Amygdala (tissue), 56 donors: Measurements from ENCODE around the gene CERK.
"Not testable (repeated sequence)": the region's sequence is repeated elsewhere in the genome, so short reads cannot be mapped to it uniquely, and the experiment has no call there.

Experiments
- DNase-seq, 56 donors: peaks; one replicate each; lab custom pipeline; 2025; lab: John Stamatoyannopoulos, UW

The CERK gene, protein sequence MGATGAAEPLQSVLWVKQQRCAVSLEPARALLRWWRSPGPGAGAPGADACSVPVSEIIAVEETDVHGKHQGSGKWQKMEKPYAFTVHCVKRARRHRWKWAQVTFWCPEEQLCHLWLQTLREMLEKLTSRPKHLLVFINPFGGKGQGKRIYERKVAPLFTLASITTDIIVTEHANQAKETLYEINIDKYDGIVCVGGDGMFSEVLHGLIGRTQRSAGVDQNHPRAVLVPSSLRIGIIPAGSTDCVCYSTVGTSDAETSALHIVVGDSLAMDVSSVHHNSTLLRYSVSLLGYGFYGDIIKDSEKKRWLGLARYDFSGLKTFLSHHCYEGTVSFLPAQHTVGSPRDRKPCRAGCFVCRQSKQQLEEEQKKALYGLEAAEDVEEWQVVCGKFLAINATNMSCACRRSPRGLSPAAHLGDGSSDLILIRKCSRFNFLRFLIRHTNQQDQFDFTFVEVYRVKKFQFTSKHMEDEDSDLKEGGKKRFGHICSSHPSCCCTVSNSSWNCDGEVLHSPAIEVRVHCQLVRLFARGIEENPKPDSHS

DNA sequence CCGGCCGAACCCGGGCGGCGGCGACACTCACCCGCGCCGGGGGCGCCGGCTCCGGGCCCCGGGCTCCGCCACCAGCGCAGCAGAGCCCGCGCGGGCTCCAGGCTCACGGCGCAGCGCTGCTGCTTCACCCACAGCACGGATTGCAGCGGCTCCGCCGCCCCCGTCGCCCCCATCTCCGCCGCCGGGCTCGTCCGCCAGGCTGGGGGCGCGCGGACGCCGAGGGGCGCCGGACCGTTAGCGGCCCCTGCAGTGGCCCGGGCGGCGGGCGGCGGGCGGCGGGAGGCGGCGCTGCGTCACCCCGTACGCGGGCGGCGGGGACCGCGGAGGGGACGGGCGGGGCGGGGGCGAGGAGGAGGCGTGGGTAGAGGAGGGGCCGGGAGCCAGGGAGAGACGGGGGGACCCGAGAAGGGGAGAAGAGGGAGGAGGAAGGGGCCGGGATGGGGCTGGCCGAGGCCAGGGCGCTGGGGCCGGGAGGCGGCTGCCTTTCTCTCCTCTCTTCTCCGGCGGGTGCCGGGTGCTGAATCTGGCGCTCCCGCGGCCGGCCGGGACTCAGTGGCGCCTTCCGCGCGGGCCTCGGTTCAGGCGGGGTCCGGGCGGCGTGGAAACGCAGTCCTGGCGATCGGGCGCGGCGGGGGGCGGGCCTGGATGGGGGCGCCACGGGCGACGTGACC is at the start of gene CERK:
Gene CERK, minus strand, starts transcription at position 277 of the 671 bp plus-strand sequence. Its CDS starts 104 bp downstream, at position 173.
- DNase-seq, result peak in 48 of 56 donors; percentile 19 to 81 (median 64)

DNA sequence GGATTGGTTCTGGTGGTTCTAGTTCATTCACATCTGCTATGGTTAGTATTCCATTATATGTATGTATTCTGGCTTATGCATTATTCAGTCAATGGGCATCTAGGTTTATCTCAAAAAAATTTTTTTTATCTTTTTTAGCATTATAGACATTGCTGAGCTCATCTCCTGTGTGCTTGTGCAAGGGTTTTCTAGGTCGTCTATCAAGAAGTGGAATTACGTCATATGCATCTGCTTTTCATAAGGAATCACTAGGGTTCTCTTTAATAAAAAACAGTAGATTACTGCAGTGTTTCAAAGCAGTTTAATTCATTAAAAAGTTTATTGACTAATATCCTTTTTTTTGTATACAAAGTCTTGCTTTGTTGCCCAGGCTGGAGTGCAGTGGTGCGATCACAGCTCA is 45.7 kb upstream of the CERK start:
- DNase-seq, result no peak

DNA sequence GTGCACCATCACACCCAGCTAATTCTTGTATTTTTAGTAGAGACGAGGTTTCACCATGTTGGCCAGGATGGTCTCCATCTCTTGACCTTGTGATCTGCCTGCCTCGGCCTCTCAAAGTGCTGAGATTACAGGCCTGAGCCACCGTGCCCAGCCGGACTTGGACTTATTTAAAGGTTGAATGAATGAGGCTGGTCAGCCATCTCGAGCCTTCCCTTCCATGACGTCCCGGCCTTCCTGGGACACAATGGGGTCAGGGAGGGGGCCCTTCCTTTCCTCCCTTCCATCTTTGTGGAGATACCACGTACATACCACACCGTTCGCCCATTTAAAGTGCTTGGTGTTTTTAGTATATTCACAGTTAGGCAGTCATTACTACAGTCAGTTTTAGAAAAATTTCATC is 44.1 kb upstream of the CERK start:
- not testable (repeated sequence) for DNase-seq

DNA sequence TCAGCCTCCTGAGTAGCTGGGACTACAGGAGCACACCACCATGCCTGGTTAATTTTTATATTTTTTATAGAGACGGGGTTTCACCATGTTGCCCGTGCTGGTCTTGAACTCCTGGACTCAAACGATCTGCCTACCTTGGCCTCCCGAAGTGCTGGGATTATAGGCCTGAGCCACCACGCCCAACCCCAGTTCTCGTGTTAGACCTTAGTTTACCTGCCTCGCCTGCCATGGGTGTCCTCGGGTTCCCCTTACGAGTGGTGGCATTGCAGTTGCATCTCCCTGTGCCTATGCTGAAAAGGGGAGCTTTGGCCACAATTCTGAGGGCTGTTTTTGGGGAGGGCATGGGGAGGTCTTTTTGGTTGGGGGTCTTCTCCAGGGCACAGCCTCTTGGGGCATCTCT is 43.2 kb upstream of the CERK start:
- no peak for DNase-seq

DNA sequence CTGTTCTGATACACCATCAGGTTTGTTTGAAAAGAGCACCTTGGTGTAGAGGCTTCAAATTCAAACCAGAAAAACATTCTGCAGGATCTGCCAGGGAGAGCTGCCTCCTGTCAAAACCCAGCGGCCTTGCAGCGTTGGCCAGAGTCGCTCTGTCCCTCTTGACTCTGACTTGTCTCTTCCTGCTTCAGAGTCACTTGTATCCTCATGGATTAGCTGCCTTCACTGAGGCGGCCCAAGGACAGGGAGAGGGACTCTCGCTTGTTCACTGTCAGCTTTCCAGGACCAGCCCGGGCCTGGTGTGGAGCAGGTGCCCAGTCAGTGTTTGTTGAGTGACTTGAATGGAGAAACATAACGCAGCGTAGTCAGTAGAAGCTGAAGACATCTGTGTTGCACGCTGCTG is 42.4 kb upstream of the CERK start:
- DNase-seq, result no peak

DNA sequence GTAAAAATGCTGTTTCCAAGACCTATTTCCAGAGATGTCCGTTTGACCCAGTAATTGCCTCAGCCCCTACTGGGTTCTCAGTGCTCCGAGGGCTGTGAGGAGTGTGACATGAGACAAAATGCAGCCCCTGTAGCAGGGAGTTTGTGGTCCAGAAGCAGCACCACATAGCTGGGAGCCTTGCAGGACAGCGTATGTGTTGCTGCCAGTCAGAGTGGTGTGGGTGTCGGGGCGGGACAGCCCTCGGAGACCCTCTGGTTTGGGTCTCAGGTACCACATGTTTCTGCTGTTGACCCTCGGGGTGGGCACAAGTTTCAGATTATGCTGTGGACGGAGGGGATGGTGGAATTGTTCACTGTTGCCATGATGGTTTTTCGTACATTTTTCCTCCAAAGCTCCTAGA is 41.6 kb upstream of the CERK start:
- DNase-seq, result no peak

DNA sequence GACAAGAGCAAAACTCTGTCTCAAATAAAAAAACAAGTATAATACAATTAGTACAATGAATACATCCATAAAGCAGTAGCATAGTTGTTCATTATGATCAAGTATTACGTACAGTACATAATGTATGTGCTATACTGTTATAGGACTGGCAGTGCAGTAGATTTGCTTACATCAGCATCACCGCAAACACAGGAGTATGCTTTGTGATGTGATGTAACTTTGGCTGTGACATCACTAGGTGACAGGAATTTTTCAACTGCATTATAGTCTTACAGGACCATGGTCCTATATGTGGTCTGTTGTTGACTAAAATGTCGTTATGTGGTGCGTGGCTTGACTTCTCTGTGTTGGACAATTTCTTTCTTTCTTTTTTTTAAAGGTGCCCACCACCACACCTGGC is 41.0 kb upstream of the CERK start:
- DNase-seq, result no peak

DNA sequence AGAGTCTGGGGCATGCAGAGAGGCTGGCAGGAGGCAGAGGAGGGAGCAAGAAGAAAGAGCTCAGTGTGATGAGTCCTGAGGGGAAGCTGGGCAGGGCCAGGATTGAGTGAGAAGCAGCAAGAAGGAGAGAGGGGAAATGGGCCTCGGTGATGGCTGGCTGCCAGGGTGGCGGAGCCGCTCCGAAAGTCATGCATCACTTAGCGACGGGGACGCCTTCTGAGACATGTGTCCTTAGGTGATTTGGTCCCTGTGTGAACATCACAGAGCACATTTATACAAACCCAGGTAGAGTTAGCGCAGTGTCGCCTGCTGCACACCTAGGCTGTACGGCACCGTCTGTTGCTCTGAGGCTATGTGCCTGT is 39.5 kb upstream of the CERK start:
- DNase-seq, result peak in 18 of 56 donors; percentile 16 to 71 (median 44)

DNA sequence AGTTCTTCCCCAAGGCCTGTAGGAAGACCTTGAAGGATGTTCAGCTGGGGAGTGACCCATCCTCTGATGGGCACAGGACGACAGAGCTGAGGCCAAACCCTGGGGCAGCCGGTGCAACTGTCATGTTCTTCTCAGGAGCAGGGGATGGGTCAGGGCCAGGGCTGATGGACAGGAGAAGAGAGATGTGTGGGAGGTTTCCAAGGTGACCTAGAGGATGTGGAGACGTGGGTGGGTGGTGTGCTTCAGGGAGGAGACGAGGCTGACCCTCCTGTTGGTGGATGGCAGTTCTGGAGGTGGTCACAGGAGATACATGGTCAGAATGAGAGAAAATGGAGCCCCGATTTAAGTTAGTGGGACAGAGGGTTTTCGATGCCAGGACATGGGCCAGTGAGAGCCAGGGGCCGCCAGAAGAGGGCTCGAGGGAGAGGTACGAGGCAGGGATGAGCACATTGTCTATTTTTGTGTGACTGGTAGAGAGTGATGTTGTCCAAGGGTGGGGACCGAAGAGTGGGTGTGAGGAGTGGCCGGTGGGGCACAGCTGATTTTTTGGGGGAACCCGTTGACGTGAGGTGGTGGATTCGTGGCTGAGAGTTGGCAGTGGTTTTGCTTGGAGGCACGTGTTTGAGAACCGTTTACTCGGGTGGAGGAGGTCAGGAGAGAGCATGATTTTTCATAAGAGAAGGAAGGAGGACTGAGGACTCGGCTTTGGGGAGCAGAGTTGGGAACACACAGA is 39.0 kb upstream of the CERK start:
- no peak for DNase-seq

DNA sequence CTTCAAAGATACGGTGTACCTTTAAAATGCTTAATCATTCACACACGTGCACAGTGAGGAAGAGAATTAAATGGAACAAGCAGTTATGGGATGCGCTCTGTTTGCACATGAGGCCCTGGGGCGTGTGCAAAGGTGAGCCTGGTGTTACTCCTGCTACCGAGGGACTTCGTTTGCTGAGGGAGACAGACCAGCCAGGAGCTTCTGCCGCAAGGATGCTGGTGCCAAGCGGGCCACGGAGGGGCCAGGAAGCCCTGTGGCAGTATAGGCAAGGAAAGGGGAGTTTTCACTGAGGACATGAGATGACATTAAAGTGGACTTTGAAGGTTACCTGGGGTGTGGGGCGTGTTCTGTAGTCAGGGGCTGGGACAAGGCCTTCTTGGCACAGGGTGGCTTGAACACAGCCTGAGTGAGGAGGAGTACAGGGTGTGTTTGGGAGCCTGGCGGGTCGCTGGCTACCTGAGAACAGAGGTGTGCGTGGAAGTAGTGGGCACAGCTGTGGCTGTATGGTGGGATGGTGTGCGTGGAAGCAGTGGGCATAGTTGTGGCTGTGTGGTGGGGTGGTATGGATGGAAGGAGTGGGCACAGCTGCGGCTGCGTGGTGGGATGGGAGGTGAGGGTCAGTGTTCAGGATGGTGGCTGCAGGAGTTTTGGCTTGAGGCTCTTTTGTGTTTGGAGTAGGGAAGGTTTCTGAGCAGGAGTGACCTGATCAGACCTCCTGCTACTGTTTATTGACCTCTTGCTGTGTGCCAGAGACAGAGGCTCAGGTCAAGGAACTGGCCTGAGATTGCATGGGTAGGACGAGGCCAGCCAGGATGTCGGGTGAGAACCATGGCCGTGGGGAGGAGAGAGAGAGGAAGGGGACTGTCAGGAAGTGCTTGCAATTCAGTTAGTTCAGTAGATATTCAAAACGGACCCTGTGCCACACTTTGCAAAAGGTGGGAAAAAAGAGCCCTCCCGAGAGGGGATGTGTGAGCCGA is 38.1 kb upstream of the CERK start:
- no peak for DNase-seq

DNA sequence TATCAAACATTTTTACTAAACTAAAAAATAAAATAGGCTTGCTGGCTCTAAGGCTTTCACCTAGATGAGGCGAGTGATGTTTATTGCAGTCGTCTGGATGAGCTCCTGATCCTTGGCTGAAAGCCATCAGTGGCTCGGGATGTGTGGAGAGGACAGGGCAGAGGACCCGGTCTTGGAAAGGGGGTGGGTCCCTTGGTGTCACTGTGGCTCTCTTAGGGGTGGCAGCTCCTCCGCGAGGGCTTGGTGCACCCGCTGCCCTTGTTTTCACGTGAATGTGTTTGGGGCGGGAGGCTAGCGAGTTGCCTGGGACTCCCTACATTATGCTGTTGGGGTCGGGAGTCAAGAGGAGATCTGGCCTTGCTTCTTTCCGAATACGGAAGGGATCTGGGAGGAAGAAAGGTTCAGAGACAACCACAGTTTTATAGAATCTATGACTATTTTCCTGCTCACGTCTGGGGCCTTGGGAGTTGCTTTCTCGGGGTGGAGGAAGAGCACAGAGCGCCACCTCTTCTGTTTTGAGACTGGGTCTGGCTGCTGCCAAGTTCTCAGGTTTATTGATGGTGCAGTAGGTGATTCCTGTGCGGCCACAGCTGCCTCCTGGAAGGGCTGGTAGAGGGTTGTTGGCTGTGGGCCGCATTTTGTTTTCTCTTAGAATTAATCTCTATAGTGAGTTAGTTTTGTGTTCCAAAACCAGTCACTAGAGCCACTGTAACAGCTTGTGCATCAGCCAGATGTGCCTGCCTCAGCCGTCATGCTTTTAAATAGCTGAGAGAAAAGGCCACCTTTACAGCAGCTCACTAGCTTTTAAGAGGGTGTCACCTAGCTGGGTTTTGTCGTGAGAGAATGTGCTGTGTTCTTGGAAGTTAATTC is 37.2 kb upstream of the CERK start:
- no peak for DNase-seq

DNA sequence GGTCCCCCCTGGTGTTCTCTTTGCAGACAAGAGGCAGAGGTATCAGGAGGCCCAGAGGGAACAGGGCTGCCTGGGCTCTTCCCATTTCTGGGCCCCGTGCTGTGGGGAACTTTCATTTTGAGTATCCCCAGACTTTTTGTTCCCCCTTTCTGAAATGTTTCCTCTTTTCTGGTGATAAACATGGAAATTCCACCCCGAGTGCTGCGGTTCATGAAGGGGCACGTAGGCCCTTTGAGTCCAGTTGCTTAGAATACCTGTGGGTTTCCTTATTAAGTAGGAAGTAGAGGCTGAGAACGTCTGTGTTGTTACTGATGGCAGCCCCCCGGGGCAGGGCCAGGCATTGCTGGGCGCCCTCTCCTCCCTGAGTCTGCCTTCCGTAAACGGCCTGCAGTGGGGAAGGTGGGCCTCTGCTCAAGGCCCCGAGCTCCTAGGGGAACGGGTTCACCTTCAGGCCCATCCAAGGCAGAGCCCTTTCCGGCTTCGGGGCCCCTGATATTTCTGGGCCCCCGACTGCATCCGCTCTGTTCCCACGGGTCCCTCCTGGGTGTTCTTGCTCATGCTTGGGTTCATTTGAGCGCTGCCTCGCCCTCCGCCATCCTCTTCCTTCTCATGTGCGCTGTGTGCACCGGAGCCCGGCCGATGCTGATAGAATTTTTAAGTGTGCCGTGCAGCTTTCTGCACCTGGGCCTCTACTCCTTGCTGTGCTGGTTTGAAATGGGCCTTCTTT is 36.4 kb upstream of the CERK start:
- DNase-seq, result peak in 12 of 56 donors; percentile 20 to 70 (median 34)

DNA sequence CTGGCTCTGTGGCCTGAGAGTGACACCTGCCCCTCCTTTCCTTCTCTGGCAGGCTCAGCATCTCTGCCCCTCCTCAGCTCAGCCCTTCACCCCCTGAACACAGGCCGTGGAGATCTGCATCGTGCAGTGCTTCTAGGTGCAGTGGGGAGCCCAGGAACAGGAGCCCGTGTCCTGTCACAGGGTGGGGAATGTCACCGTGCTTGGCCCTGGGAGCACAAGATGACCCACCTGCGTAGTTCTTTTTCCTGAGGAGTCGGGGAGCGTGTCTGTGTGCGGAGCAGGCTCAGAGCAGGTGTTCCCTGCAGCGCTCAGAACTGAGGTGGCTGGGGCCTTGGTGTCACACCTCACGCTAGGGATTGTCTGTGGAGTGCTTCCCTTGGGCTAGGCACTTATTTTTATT is 35.0 kb upstream of the CERK start:
- no peak for DNase-seq

DNA sequence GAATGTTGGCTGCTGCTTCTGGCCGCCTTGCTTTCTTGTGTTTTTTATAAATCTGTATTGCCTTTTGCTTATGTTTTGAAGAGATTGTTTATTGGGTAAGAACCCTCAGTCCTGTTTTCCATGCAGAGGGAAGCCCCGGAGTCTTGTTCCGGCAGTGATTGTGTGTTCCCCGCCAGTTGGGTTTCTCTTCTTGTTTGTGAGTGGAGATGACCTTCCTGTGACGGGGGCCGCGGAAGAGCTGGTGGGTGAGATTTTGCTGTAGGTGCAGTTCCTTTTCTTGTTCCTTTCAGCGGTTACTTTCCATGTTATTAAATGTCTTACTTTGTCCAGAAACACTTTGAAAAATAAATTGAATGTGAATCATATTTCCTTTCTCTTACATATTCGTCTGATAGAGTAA is 32.7 kb upstream of the CERK start:
- DNase-seq, result peak in 9 of 56 donors; percentile 19 to 51 (median 23)

DNA sequence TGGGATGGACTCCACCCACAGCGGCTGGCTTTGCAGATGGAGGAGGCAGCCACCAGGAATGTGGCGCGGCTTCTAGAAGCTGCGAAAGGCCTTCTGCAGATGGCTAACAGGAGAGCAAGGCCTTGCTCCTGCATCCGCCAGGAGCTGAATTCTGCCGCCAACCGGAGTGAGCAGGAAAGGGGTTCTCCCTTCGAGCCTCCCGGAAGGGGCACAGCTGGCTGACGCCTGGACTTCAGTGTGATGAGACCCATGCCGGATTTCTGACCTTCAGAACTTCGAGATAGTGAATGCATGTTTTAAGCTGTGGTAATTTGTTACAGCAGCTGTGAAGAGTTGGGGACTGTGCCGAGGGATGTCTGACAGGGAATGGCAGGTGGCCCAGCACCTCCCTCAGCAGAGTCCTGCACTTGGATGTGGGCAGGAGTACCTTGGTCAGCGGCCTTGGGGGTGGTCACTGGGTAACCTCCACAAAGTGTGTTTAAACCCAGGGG is 32.1 kb upstream of the CERK start:
- DNase-seq, result no peak

DNA sequence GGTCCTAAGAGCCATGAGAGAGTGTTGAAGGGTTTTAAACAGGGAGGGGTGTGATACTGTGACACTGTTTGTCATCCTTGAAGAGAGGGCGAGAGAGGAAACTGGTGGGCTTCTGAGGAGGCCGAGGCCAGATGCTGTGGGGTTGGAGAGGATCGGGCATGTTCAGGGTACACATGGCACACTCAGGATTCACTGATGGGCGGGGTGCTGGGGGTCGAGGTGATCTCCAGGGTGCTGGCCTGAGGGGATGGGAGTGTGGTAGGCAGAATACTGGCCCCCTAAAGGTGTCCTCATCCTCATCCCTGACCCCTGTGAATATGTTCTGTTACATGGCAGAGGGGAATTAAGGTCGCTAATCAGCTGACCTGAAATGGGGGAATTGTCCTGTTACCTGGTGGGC is 31.7 kb upstream of the CERK start:
- DNase-seq, result no peak

DNA sequence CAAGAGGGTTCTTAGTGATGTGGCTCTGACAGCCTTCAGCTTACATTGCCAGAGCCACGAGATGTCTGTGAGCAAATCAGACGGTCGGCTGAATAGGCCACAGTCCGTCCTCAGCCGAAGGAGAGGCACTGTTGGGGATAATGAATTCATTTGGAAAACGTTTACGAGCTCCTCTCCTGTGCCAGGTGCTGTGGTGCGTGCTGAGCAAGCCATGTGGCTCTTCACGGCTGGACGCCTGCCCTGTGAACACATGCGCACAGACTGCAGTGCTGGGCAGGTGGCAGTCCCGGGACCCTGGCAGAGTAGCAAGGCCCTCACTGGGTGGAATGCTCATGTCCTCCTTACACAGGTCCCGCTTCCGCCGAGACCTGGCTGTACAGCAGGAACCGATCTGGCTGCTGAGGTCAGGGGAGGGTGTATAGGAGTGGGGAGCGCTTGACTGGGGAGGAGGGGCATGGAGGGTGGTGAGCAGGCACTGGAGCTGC is 31.2 kb upstream of the CERK start:
- peak in 13 of 56 donors; percentile 10 to 63 (median 39) for DNase-seq
